Measurements from ENCODE around the gene FGF6. TPM values are rescaled to one million over a fixed set of nuclear protein-coding genes. Genes with fewer than 3 reads are reported as not detected.

The FGF6 gene
- total RNA-seq, 2 experiments from 2014 or later = not detected

Other genes starting within 250 kb of the FGF6 start
- 100 to 1,000 TPM; 486 to 497 TPM for gene CCND2, start 172.1 kb downstream of the FGF6 start, total RNA-seq
- 10 to 100 TPM; 10.3 to 12.8 TPM for gene TIGAR, start 124.6 kb downstream of the FGF6 start, total RNA-seq
- not detected for gene FGF23, start 66.1 kb downstream of the FGF6 start, total RNA-seq
- gene RAD51AP1, start 93.1 kb upstream of the FGF6 start, total RNA-seq = 10 to 100 TPM; 69.5 to 76.5 TPM
- gene DYRK4, start 116.4 kb upstream of the FGF6 start, total RNA-seq = 10 to 100 TPM; 27.3 to 35.1 TPM
- 1 to 10 TPM; 1.8 to 2.1 TPM for gene AKAP3, start 203.2 kb upstream of the FGF6 start, total RNA-seq
- gene NDUFA9, start 203.3 kb upstream of the FGF6 start, total RNA-seq = 100 to 1,000 TPM; 150 to 160 TPM

All from activated naive CD4-positive, alpha-beta T cell treated with anti-CD3 and anti-CD28 coated beads for 36 hours (primary cell).